Head of caudate nucleus (tissue), 42 donors: ENCODE results near the gene PTTG1IP.

ENCODE experiments used
- DNase-seq, 42 donors: peaks; one replicate each; pipeline versions ENCODE4 v3.0.0 to v3.0.0-alpha.2; 2020 to 2021; ENCODE audit warnings: mixed read lengths in 7 of 42
- intact Hi-C: fragments of 100-400 bp; cut with DNase I; formaldehyde crosslinking; loops from one replicate; pipeline ENCODE4 v1.15.0; 2022

The PTTG1IP gene

GRCh38 chr21:44855572-44855971, 17.9 kb downstream of the PTTG1IP start:
- no peak for DNase-seq
- intact Hi-C loops = no loop called here

- intact Hi-C loops = no loop called here
- DNase-seq = peak in 1 of 42 donors; percentile 26
These were observed 18.6 kb downstream of the PTTG1IP start for GRCh38 chr21:44854664-44855446.

- DNase-seq = peak in 1 of 42 donors; percentile 18
- intact Hi-C loops = no loop called here
These were observed 19.2 kb downstream of the PTTG1IP start for GRCh38 chr21:44854391-44854663.

- peak in 3 of 42 donors; percentile 9 to 40 (median 13) for DNase-seq
- intact Hi-C loops = no loop called here
These were observed 19.7 kb downstream of the PTTG1IP start for GRCh38 chr21:44853601-44854390.

GRCh38 chr21:44850905-44851657, 22.4 kb downstream of the PTTG1IP start:
- intact Hi-C loops = no loop called here
- peak in 2 of 42 donors; percentile 21 to 27 for DNase-seq

- DNase-seq = peak in 3 of 42 donors; percentile 3 to 30 (median 30)
- intact Hi-C loops = no loop called here
These were observed 23.2 kb downstream of the PTTG1IP start for GRCh38 chr21:44850208-44850800.

- intact Hi-C loops = no loop called here
These were observed 23.8 kb downstream of the PTTG1IP start for GRCh38 chr21:44849616-44850130.

GRCh38 chr21:44848821-44849521, 24.5 kb downstream of the PTTG1IP start:
- DNase-seq = peak in 4 of 42 donors; percentile 3 to 25 (median 21)
- intact Hi-C loops = no loop called here

More at GRCh38 chr21:44849616-44850130, 23.8 kb downstream of the PTTG1IP start:
- DNase-seq = peak in 3 of 42 donors; percentile 3 to 26 (median 14)

- intact Hi-C loops = no loop called here
- peak in 3 of 42 donors; percentile 4 to 19 (median 19) for DNase-seq
These were observed 26.0 kb downstream of the PTTG1IP start for GRCh38 chr21:44847261-44848056.

GRCh38 chr21:44846485-44847260, 26.8 kb downstream of the PTTG1IP start:
- intact Hi-C loops = no loop called here
- peak; percentile 16 to 80 (median 54) for DNase-seq

GRCh38 chr21:44846224-44846484, 27.3 kb downstream of the PTTG1IP start:
- no peak for DNase-seq
- intact Hi-C loops = no loop called here

- peak in 37 of 42 donors; percentile 24 to 72 (median 45) for DNase-seq
- intact Hi-C loops = no loop called here
These were observed 27.9 kb downstream of the PTTG1IP start for GRCh38 chr21:44845418-44846223.

- intact Hi-C loops = no loop called here
- no peak for DNase-seq
These were observed 29.2 kb downstream of the PTTG1IP start for GRCh38 chr21:44844256-44844655.

GRCh38 chr21:44842721-44843445, 30.6 kb downstream of the PTTG1IP start:
- intact Hi-C loops = no loop called here

GRCh38 chr21:44842087-44842486, 31.4 kb downstream of the PTTG1IP start:
- intact Hi-C loops = no loop called here
- DNase-seq = peak in 1 of 42 donors; percentile 29

More at GRCh38 chr21:44842721-44843445, 30.6 kb downstream of the PTTG1IP start:
- DNase-seq = peak in 1 of 42 donors; percentile 19
